GM19468 (cell line): ENCODE results near the gene RSPH6A.
A peak's percentile ranks its signal among the peaks of the same experiment; 100 is the strongest.
"Not testable (repeated sequence)": the region's sequence is repeated elsewhere in the genome, so short reads cannot be mapped to it uniquely, and the experiment has no call there.

Experiments
- ATAC-seq: cut with Tn5 transposase; IDR thresholded peaks from one replicate; pipeline ENCODE4 v1.9.1; 2021; ENCODE audit warnings: mild to moderate bottlenecking, moderate library complexity, moderate number of reproducible peaks; ENCODE audit not compliant: unreplicated experiment; ENCODE audit errors: extremely low read depth

Gene RSPH6A

DNA sequence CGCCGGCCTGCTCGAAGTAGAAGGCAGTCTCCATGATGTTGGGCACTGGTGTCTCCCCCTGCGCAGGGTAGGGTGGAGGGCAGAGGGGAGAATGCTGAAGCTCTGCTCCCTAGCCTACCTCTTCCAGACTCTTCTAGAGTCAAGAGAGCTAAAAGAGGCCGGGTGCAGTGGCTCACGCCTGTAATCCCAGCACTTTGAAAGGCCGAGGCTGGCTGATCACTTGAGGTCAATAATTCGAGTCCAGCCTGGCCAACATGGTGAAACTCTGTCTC is 10.2 kb downstream of the RSPH6A start:
- no peak for ATAC-seq

DNA sequence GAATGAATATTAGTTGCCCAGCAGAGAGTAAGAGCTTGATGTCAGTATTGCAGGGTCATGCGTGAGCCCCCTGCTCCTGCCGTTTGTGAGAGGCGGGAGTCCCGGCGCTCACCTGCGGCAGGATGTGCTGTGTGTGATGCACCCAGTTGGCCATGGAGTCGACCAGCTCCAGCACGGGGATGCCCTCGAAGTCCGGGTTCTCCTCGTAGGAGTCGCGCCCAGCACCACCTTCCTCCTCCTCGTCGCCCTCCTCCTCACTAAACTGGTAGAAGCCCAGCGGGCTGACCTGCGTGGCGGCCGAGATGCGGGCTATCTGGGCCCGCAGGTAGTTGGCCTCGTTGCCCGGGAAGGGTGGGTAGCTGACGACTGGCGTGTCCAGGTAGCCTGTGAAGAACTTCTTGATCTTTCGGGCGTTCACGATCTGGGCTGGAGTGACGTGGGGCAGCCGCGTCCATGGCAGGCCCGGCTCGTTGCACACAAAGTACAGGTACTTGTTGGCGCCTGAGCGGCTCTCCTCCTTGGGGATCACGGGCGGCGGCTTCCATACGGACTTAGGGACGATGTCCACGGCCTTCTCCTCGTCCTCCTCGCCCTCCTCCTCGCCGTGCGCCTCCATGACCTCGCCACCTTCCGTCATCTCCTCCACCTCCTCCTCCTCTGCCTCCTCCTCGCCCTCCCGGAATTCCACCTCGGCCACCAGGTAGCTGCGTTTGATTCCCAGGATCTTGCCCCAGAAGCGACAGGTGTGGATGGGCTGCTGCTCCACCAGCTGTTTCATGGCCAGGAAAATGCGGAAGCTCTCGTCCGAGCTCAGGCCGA is 10.8 kb downstream of the RSPH6A start:
- no peak for ATAC-seq

DNA sequence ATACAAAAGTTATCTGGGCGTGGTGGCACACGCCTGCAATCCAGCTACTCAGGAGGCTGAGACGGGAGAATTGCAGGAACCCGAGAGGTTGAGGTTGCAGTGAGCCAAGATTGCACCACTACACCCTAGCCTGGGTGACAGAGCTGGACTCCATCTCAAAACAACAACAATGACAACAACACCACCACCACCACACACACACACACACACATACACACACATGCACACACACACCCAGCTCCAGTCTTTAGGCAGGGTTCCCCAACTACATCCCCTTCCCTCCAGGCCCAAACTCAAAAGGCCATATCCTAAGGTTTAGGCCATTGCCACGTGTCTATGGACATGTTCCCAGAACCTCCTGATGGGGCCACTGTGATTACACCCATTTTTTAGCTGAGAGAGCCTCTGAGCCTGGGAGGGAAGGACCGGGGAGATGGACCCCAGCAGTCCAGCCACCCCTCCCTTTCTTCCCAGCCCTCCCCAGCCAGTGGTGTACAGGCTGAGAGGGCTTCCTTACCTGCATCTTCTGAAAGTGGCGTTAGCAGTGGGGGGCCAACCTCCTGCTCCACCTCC is 13.4 kb downstream of the RSPH6A start:
- ATAC-seq, result no peak

GRCh38 chr19:45800070-45800553 is 15.0 kb downstream of the RSPH6A start:
- ATAC-seq, result no peak

DNA sequence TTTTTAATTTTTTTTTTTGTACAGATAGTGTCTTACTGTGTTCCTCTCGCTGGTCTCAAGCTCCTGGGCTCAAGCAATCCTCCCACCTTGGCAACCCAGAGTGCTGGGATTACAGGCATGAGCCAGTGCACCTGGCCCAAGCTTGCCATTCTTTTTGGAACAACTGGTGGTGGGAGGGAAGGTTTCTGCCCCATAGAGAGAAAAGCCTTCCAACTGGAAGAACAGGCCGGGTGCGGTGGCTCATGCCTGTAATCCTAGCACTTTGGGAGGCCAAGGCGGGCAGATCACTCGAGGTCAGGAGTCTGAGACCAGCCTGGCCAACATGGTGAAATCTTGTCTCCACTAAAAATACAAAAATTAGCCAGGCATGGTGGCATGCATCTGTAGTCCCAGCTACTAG is 15.6 kb downstream of the RSPH6A start:
- not testable (repeated sequence) for ATAC-seq

GRCh38 chr19:45798995-45799517 is 16.1 kb downstream of the RSPH6A start:
- ATAC-seq, result no peak

- no peak for ATAC-seq
Measured at GRCh38 chr19:45794627-45795026, 20.5 kb downstream of the RSPH6A start.

DNA sequence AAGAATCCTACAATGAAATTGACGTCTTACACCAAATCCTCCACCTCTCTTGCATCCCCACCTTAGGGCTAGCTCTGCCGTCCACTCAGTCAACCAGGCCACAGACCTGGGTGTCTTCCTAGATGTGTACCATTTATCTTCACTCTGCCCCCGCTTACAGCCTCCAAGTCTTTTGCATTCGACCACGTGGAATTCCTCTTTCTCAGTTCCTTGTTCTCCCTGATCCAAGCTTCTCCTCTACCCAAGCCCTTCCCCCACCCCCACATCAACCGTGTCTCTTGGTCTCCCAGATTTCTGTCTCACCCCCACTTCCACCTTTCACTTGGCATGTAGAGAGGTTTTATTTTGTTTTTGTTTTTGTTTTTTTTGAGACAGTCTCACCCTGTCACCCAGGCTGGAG is 21.2 kb downstream of the RSPH6A start:
- no peak for ATAC-seq

DNA sequence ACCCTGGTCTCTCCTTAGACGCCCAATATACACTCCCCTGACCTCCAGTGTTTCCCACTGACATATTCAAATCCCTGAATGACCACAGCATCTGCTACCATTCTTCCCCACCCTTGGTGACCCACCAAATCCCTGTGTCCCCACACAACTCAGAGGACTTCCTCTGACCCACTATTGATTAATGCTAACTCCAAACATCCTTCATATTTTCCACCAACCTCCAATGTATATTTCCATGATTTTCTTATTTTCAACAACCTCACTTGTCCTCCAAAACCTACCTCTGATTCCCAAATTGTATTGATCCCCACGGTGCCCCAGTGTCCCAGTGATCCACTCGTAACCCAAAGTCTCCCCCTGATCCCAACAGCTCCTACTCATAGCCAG is 21.9 kb downstream of the RSPH6A start:
- no peak for ATAC-seq

- ATAC-seq, result peak; percentile 87
Measured at GRCh38 chr19:45792470-45793177, 22.5 kb downstream of the RSPH6A start, which contains the start of gene DMWD. Gene DMWD (minus strand): TSS chr19:45792845. CDS start chr19:45792756, 89 bp downstream.

DNA sequence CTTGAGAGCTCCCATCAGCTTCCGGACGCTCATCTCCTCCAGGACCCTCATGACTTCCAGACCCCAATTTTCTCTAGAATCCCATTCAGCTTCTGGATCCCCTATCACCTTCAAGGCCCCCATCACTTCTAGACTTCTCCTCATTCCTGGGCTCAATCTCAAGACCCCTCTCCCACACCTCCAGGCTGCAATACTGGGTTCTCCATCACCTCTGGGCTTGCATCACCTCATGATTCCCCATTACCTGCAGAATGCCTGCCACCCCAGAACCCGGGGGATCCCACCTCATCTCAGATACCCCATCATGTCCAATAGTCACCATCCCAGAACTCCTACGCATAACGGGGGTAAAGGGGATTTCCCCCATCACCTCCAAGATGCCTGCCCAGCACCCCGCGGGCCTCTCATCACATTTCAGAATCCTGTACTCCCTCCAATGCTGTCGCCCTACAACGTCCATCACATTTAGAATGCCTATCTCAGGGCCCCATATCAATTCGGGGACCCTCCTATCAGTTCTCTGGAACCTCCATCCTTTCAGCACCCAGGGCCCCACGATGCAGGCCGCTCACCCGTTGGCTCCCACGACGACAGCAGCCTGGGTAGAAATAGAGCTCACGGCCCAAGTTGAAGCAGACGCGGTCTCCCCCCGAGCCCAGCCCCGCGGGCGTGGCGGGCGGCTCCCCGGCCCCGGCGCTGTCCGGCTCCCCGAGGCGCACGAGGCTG is 23.2 kb downstream of the RSPH6A start:
- no peak for ATAC-seq

- ATAC-seq, result no peak
Measured at GRCh38 chr19:45790942-45791341, 24.2 kb downstream of the RSPH6A start.

DNA sequence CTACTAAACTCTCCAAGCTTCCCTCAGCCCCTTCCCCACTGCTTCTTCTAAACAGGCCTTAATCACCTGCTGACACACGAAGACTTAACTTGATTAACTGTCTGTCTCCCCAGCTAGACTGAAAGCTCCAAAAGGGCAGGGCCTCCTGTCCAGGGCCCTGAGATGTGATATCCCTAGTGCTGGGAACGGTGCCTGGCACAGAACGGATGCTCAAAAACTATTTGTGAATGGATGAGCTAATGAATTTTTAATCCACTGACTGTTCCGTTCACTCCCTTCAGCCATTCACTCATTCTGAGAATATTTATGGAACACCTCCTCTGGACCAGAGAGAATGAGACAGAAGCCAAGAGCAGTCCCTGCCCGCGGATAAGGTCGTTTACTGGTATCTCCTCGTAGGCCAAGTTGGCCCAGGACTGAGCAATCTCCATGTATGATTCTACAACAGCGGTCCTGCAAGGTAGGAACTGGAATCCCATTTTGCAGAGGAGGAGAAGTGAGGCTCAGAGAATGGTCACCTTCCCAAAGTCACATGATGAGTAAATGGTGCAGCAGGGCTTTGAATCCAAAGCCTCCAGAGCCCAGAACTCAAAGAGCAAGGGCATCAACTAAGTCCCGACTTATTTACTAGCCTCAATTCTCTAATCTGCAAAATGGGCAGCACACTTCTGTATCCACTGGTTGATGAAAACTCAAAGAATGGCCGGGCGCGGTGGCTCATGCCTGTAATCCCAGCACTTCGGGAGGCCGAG is 25.9 kb downstream of the RSPH6A start:
- no peak for ATAC-seq

DNA sequence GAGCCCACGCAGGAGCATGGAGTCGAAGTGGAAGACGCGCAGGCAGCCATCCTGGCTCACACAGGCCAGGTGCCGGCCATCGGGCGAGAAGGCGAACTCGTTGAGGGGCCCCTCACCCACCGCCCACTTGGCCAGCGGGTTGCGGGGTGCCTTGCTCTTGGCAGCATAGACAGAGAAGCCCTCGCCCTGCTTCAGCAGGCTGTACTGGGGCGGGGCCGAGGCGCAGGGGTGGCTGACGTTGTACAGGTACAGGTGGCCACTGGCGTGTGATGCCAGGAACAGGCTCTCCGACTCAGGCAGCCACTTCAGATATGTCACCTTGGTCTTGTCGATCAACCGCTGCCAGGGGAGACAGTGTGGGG is 28.6 kb downstream of the RSPH6A start:
- no peak for ATAC-seq

GRCh38 chr19:45785781-45786532 is 29.2 kb downstream of the RSPH6A start:
- no peak for ATAC-seq

DNA sequence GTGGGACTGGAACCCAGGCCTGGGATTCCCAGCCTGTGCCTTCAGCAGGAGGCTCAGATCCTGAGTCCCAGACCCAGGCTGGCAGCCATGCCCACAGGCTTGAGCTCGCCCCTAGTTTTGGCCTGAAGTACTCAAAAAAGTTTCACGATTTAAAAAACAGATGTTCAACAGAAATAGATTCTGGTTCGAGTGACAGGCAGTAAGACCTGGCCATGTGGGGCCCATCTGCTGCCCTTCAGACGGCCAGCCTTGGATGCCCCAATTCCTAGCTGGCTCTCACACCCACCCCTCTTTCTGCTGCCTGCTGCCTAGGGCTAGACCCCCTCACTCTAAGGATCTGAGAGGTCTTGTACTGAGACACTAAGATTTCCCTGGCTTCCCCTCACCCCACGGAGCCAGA is 30.0 kb downstream of the RSPH6A start:
- ATAC-seq, result no peak

- no peak for ATAC-seq
Measured at GRCh38 chr19:45784096-45784495, 31.0 kb downstream of the RSPH6A start.

DNA sequence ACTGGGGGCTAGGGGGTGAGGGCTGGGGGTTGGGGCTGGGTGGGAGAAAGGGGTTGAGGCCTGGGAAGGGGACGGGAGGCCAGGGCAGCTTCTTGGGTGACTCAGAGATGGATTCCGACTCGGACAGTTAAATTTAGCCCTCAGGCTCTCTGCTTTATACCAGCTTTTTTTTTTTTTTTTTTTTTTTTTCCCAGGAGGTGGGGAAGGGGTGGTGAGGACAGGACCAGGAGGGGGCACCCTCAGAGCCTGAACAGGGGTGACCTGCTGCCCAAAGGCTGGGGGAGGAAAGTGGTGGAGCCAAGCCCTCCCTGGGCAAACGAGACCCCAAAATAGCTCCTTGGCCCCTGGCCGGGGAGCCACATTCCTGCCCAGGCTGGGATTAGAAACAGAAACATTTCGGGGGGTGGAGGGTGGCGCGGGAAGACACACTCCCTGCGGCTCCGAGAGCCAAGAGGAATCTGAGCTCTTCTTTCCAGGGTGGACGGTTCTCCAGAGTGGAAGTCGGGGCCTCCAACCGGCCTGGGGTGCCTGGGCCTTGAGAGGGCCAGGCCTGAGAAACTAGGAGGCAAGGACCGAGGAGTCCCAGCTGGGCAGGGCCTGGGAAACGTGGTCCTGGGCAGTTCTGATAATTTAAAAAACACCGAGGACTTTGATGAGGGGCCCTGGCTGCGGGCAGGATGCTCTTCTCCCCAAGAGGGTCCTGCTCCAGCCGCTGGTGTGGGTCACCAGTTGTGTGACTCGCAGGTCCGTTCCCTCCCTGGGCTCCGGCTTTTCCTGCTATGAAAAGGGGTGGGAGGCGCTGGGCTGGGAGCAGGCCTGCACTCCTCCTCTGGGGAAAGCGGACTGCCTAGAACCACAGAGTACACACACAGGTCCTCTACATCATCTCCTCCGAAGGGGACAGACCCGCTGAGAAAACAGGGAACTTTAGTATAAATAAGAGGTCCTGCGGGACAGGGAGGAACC is 32.0 kb downstream of the RSPH6A start:
- no peak for ATAC-seq
